ENCODE results near the gene INSIG2.

The INSIG2 gene

GRCh38 chr2:118088051-118089024, at the start of gene INSIG2:
INSIG2 (plus strand) TSS chr2:118088471; CDS start chr2:118096557, 8,086 bp downstream.
- Histone ChIP-seq H3K4me3 (ENCODE audit: low read depth in 1 of 2, low read length in 1 of 2) (peak within 1 kb of the TSS; percentile 88 to 96), H3K36me3 (no peaks in the 10 kb centered on the region), H3K9me3 (no peaks in the 10 kb centered on the region), H3K27me3 (peaks cover 28% of the 10 kb centered on the region), H3K27ac (peak within 1 kb of the TSS; percentile 76), H3K4me1 (ENCODE audit: control insufficient read depth in 1 of 2, insufficient read depth in 1 of 2, low read depth in 1 of 2, low read length in 1 of 2) (peaks cover 21 to 28% of the 10 kb centered on the region in 2 experiments)
- peak; percentile 46 for TF ChIP-seq CTCF (IDR thresholded peaks at IDR 0.05)

- Histone ChIP-seq H3K27me3 (peaks cover 95% of the 10 kb centered on the region), H3K4me3 (ENCODE audit: low read depth in 1 of 2, low read length in 1 of 2) (no peak overlapping the region), H3K27ac (no peak overlapping the region), H3K4me1 (ENCODE audit: control insufficient read depth in 1 of 2, insufficient read depth in 1 of 2, low read depth in 1 of 2, low read length in 1 of 2) (no peaks in the 10 kb centered on the region), H3K9me3 (no peaks in the 10 kb centered on the region), H3K36me3 (no peaks in the 10 kb centered on the region)
- TF ChIP-seq CTCF (IDR thresholded peaks at IDR 0.05): no peak
Observed at GRCh38 chr2:118040891-118041290, 47.4 kb upstream of the INSIG2 start.

GRCh38 chr2:118044103-118044716, 44.1 kb upstream of the INSIG2 start:
- H3K36me3 ChIP-seq: no peaks in the 10 kb centered on the region
- H3K4me3 ChIP-seq (ENCODE audit: low read depth in 1 of 2, low read length in 1 of 2): no peak overlapping the region
- H3K27me3 ChIP-seq: peaks cover 61% of the 10 kb centered on the region
- no peaks in the 10 kb centered on the region for H3K9me3 ChIP-seq
- TF ChIP-seq CTCF (IDR thresholded peaks at IDR 0.05): no peak
- peaks cover 26 to 28% of the 10 kb centered on the region in 2 experiments for H3K4me1 ChIP-seq (ENCODE audit: control insufficient read depth in 1 of 2, insufficient read depth in 1 of 2, low read depth in 1 of 2, low read length in 1 of 2)
- no peak overlapping the region for H3K27ac ChIP-seq

GRCh38 chr2:118044854-118045253, 43.4 kb upstream of the INSIG2 start:
- no peaks in the 10 kb centered on the region for H3K36me3 ChIP-seq
- H3K27ac ChIP-seq: no peak overlapping the region
- no peaks in the 10 kb centered on the region for H3K9me3 ChIP-seq
- H3K27me3 ChIP-seq: peaks cover 55% of the 10 kb centered on the region
- H3K4me1 ChIP-seq (ENCODE audit: control insufficient read depth in 1 of 2, insufficient read depth in 1 of 2, low read depth in 1 of 2, low read length in 1 of 2): peaks cover 33 to 35% of the 10 kb centered on the region in 2 experiments
- no peak overlapping the region for H3K4me3 ChIP-seq (ENCODE audit: low read depth in 1 of 2, low read length in 1 of 2)
- TF ChIP-seq CTCF (IDR thresholded peaks at IDR 0.05): no peak

GRCh38 chr2:118045286-118045685, 43.0 kb upstream of the INSIG2 start:
- H3K27ac ChIP-seq: no peak overlapping the region
- no peak overlapping the region for H3K4me3 ChIP-seq (ENCODE audit: low read depth in 1 of 2, low read length in 1 of 2)
- TF ChIP-seq CTCF (IDR thresholded peaks at IDR 0.05): no peak
- no peaks in the 10 kb centered on the region for H3K36me3 ChIP-seq
- H3K9me3 ChIP-seq: no peaks in the 10 kb centered on the region
- peaks cover 52% of the 10 kb centered on the region for H3K27me3 ChIP-seq
- H3K4me1 ChIP-seq (ENCODE audit: control insufficient read depth in 1 of 2, insufficient read depth in 1 of 2, low read depth in 1 of 2, low read length in 1 of 2): peaks cover 37 to 39% of the 10 kb centered on the region in 2 experiments

All from neutrophil (primary cell).